Aorta (tissue), 5 donors: ENCODE results near the gene MACROD2. TPM values are rescaled to one million over a fixed set of nuclear protein-coding genes. Genes with fewer than 3 reads are reported as not detected.

Experiments
- ATAC-seq: fragments of 200-7000 bp; cut with Tn5 transposase; one replicate; pipeline ENCODE4 v1.9.1; 2022; ENCODE audit warnings: moderate library complexity; ENCODE audit not compliant: low FRiP score
- DNase-seq, 2 donors: peaks; one replicate each; pipeline ENCODE4 v3.0.0-alpha.2; 2020
- H3K27ac ChIP-seq, 2 donors: one replicate each; pipeline ENCODE4 v1.5.1; 2013; ENCODE audit warnings: low read length in 2 of 2, mild to moderate bottlenecking in 2 of 2, moderate library complexity in 2 of 2, control low read depth in 1 of 2, inconsistent platforms in 1 of 2, low read depth in 1 of 2
- H3K27me3 ChIP-seq, 2 donors: one replicate each; pipeline ENCODE4 v1.6.1; 2013; ENCODE audit warnings: control low read depth in 1 of 2, low read length in 1 of 2, mild to moderate bottlenecking in 1 of 2, moderate library complexity in 1 of 2; ENCODE audit not compliant: insufficient read depth in 2 of 2, control insufficient read depth in 1 of 2
- H3K36me3 ChIP-seq, 2 donors: one replicate each; pipeline ENCODE4 v1.6.1; 2013; ENCODE audit warnings: control low read depth in 1 of 2, low read length in 1 of 2, mild to moderate bottlenecking in 1 of 2; ENCODE audit not compliant: insufficient read depth in 2 of 2, control insufficient read depth in 1 of 2
- H3K4me1 ChIP-seq, 2 donors: one replicate each; pipeline ENCODE4 v1.6.1; 2013; ENCODE audit warnings: low read length in 2 of 2, control low read depth in 1 of 2, mild to moderate bottlenecking in 1 of 2, moderate library complexity in 1 of 2; ENCODE audit not compliant: insufficient read depth in 2 of 2, control insufficient read depth in 1 of 2
- H3K4me3 ChIP-seq, 2 donors: one replicate each; pipeline ENCODE4 v1.5.1; 2013; ENCODE audit warnings: low read length in 2 of 2, control low read depth in 1 of 2, mild to moderate bottlenecking in 1 of 2
- H3K9me3 ChIP-seq: one replicate; pipeline ENCODE4 v1.6.1; 2013; ENCODE audit warnings: mild to moderate bottlenecking, low read length; ENCODE audit not compliant: control insufficient read depth
- WGBS, 2 donors: extraction: QIAGEN DNeasy Blood & Tissue Kit; methylation state at CpG; one replicate each; pipeline ENCODE4 v1.1.7; 2013; 5-methylcytosine and 5-hydroxymethylcytosine counted together
- intact Hi-C, 2 donors: fragments of 100-400 bp; cut with DNase I; formaldehyde crosslinking; loops; one replicate each; pipeline versions ENCODE4 v1.14.2 to v1.15.0; 2022
- polyA plus RNA-seq, 2 donors: library from polyadenylated mRNA; stranded (reverse); fragments of 200-250 nt; gene quantifications; one replicate each; pipeline ENCODE4 v1.2.3, GENCODE V29; 2013
- total RNA-seq, 2 donors: library from RNA; stranded (reverse); fragmentation: NEBNext Ultra II Directional; extraction: Animal tissue kit (Norgen Biotek cat#: 25700); gene quantifications; one replicate each; pipeline ENCODE4 v1.2.1, GENCODE V29; 2021
- donor health status: healthy with polysubstance abuse.
- donor health status: Bipolar disorder and iron deficiency.
- donor health status: DM: no; HTN: no; CAD: no.
- donor health status: DM: no; HTN: no; CAD: no.
- donor health status: DM: yes; HTN: yes; CAD: no.

The MACROD2 gene
- total and polyA plus RNA-seq, 4 donors, result 0.90 to 11.2 (median 4.8) TPM

DNA sequence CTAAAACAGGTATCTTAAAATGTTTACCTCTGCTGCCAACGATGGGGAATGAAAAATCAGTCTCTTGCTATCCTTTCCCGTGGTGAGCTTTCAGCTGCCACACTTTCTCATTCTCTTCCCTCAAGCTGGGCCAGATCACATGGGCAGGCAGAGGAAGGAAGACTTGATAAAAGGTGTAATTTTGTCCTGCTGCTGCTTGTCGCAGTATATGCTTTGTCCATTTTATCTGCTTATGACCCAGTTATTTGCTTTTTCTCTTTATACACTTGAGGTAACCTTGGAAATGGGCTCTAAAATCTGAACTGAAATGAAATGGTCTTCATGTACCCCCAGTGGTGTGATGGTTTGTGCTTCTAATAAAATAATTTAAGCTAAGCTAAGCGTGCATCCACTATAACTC, 1038.0 kb downstream of the MACROD2 start:
- DNase-seq (no peak), ATAC-seq (no peak)
- H3K27me3 ChIP-seq, result no peaks in the 10 kb centered on the region
- 79 to 87% methylated on average over 4 of the region's 4 CpGs for WGBS, 2 donors
- no peaks in the 10 kb centered on the region for H3K9me3 ChIP-seq
- no peaks in the 10 kb centered on the region for H3K36me3 ChIP-seq
- intact Hi-C loops, result no loop called here
- no peak overlapping the region for H3K27ac ChIP-seq
- no peaks in the 10 kb centered on the region for H3K4me1 ChIP-seq
- H3K4me3 ChIP-seq, result no peak overlapping the region

DNA sequence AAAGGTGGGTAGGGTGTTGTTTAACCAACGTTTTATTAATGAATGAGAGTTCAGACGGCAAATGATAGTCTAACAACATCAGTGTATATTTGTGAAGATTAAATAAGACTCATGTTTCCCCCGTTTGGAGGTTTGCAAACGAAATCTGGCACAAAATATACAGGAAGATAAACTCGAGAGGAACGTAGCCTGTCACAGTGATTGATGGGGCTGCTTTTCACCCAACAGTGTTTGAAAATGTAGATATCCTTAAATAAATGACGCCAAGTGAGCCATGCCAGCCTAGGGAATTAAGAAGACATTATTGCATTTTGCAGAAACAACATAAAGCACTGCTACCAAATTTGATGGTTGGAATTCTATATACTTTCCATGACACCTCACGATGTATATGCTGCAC, 1038.6 kb downstream of the MACROD2 start:
- Histone ChIP-seq H3K9me3 (no peaks in the 10 kb centered on the region), H3K4me1 (no peaks in the 10 kb centered on the region), H3K27ac (no peak overlapping the region), H3K27me3 (no peaks in the 10 kb centered on the region), H3K36me3 (no peaks in the 10 kb centered on the region), H3K4me3 (no peak overlapping the region)
- 16 to 17% methylated on average over 8 of the region's 8 CpGs for WGBS, 2 donors
- ATAC-seq, result no peak
- intact Hi-C loops, result no loop called here
- DNase-seq, result no peak

DNA sequence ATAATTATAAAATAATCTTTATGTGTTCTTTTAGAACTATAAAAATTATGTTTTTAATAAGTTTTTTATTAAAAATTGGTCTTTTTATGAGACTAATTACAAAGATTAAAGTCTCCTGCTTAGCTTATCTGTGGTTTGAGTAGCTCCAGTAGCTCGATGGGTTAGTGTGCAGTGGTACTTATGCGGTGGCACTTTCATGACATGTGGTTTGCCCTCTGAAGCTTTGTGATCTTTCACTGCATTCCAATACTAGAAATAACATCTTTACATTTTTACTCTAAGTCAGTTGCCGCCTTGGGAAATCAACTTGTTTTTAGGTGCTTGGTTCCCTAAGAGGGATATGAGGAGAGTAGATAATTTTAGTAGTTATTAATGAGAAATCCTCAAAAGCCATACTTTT, 1041.6 kb downstream of the MACROD2 start:
- intact Hi-C loops, result no loop called here
- WGBS, 2 donors, result 54 to 73% methylated on average over 3 of the region's 3 CpGs

GRCh38 chr20:15039088-15039752, 1043.9 kb downstream of the MACROD2 start:
- Histone ChIP-seq H3K4me3 (no peak overlapping the region), H3K9me3 (peaks cover 1% of the 10 kb centered on the region), H3K27ac (no peak overlapping the region), H3K36me3 (no peaks in the 10 kb centered on the region), H3K27me3 (no peaks in the 10 kb centered on the region), H3K4me1 (no peaks in the 10 kb centered on the region)
- no peak for DNase-seq
- no peak for ATAC-seq
- intact Hi-C loops, result no loop called here
- 94 to 97% methylated on average over 2 of the region's 2 CpGs for WGBS, 2 donors

More for the DNA sequence above, 1041.6 kb downstream of the MACROD2 start:
- H3K4me3 ChIP-seq, result no peak overlapping the region
- no peaks in the 10 kb centered on the region for H3K36me3 ChIP-seq
- no peaks in the 10 kb centered on the region for H3K4me1 ChIP-seq
- no peaks in the 10 kb centered on the region for H3K27me3 ChIP-seq
- no peak for ATAC-seq
- no peak overlapping the region for H3K27ac ChIP-seq
- DNase-seq, result no peak
- H3K9me3 ChIP-seq, result peaks cover 1% of the 10 kb centered on the region

DNA sequence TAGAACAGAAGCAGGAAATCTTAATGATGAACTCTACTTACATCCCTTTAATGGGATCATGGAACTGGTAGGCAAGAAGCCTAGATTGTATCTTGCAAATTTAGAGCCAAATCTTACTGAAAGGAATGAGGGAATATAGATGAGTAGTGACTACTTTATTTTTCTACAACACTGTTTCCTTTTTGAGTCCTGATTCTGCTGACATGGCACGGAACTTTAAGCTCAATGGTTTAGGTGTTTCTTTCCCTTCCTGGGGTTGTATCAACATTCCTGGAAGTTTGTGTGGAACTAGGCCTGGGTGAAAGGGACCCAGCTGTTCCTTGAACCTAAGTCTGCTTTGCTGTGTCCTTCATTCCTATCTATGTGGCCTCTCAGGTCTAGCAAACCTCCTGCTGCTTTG, 1047.4 kb downstream of the MACROD2 start:
- H3K9me3 ChIP-seq, result peaks cover 1% of the 10 kb centered on the region
- no peaks in the 10 kb centered on the region for H3K36me3 ChIP-seq
- H3K27me3 ChIP-seq, result no peaks in the 10 kb centered on the region
- 89 to 94% methylated on average over 1 of the region's 1 CpG for WGBS, 2 donors
- no peaks in the 10 kb centered on the region for H3K4me1 ChIP-seq
- intact Hi-C loops, result no loop called here
- DNase-seq, result no peak
- ATAC-seq, result no peak
- H3K27ac ChIP-seq, result no peak overlapping the region
- no peak overlapping the region for H3K4me3 ChIP-seq

DNA sequence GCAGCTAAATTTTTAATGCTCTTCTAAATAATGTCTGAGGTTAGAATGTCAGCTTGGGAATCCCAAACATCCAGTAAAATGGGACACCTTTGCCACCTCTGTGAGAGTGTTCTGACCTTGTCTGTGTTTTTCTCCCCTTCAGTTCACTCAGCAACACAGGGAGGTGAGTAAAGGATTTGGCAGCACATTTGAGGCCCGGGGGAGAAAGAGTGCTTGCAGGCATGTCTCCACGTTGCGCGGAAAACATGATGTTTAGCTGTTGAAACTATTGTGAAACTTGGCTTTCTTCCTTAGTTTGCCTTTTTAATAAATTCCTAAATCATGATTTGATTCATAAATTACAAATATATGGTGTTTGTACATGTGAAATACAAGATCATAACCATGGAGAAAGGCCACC, 1049.9 kb downstream of the MACROD2 start:
- intact Hi-C loops, result no loop called here
- ATAC-seq, result peak; percentile 78
- no peak overlapping the region for H3K27ac ChIP-seq

DNA sequence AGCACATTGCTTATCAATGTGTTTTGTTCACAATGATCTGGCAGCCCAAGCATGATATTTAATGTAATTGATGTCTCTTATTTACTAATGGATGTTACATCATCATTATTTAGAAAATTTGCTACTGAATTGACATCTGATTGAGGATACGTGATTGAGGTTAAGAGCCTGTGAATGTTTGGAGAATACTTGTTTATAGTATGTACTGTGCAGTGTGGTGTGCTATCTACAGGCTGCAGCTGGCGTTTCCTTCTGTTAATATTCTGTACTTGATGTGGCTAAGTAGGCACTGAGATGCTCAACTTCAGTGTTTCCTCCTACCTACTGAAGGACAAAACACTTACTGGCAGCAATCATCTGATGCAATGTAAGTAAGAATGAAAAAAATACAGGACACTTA, 1051.7 kb downstream of the MACROD2 start:
- no peaks in the 10 kb centered on the region for H3K27me3 ChIP-seq
- H3K36me3 ChIP-seq, result no peaks in the 10 kb centered on the region
- no peaks in the 10 kb centered on the region for H3K9me3 ChIP-seq
- ATAC-seq (no peak), DNase-seq (no peak)
- WGBS, 2 donors, result 67 to 70% methylated on average over 2 of the region's 2 CpGs
- no peak overlapping the region for H3K27ac ChIP-seq
- intact Hi-C loops, result no loop called here
- no peak overlapping the region for H3K4me3 ChIP-seq
- no peaks in the 10 kb centered on the region for H3K4me1 ChIP-seq

More for the DNA sequence above, 1049.9 kb downstream of the MACROD2 start:
- no peak overlapping the region for H3K4me3 ChIP-seq
- H3K9me3 ChIP-seq, result no peaks in the 10 kb centered on the region
- H3K4me1 ChIP-seq, result no peaks in the 10 kb centered on the region
- no peaks in the 10 kb centered on the region for H3K27me3 ChIP-seq
- H3K36me3 ChIP-seq, result no peaks in the 10 kb centered on the region
- WGBS, 2 donors, result 30 to 53% methylated on average over 4 of the region's 4 CpGs
- DNase-seq, result no peak

- no peak overlapping the region for H3K4me3 ChIP-seq
- DNase-seq, result no peak
- 32 to 33% methylated on average over 1 of the region's 1 CpG for WGBS, 2 donors
- no peak for ATAC-seq
- H3K27ac ChIP-seq, result no peak overlapping the region
- no peaks in the 10 kb centered on the region for H3K27me3 ChIP-seq
- H3K4me1 ChIP-seq, result no peaks in the 10 kb centered on the region
- no peaks in the 10 kb centered on the region for H3K9me3 ChIP-seq
- intact Hi-C loops, result no loop called here
- H3K36me3 ChIP-seq, result no peaks in the 10 kb centered on the region
These were observed 1052.3 kb downstream of the MACROD2 start for GRCh38 chr20:15047601-15048000.

GRCh38 chr20:15056246-15056645, 1060.9 kb downstream of the MACROD2 start:
- ATAC-seq (no peak), DNase-seq (no peak)
- intact Hi-C loops, result no loop called here
- Histone ChIP-seq H3K4me1 (no peaks in the 10 kb centered on the region), H3K4me3 (no peak overlapping the region), H3K27me3 (no peaks in the 10 kb centered on the region), H3K9me3 (no peaks in the 10 kb centered on the region), H3K27ac (no peak overlapping the region), H3K36me3 (no peaks in the 10 kb centered on the region)
- WGBS, 2 donors, result 45 to 61% methylated on average over 5 of the region's 5 CpGs
